ENCODE results near the gene RPS15A.

The RPS15A gene

DNA sequence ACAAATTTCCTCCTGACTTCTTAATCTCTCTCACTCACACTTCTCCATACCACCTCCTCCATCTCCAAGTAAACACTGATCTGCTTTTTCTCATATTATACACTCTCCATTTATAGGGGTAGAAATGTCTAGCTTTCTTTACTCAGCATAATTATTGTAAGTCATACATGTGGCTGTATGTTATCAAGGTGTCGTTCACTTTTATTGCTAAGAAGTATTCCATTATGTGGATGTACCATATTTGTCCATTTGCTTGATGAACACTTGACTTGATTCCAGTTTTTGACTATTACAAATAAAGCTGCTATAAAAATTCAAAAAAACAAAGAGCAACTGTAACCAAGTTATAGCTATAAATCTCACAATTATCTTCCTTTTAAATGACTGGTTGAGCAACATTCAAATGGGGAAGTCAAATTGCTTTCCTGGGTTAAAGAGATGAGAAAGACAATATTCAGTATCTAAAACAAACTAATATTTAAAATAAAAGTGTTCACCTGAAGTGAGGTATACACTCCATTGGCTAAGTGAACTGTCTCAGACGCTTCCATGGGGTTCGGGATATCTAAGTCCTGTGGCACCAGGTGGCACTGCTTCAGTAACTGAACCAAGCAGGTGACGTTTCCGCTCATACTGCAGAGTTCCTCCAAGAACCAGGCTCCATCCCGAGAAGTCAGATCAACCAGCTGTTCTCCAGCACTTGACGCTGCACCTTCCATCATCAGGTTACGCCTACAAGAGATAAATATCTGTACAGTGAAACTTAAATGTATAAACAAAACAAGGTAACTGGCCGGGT, 43.8 kb upstream of the RPS15A start:
- Histone ChIP-seq H3K4me1 (no peaks in the 10 kb centered on the region), H3K79me2 (no peaks in the 10 kb centered on the region), H3K27me3 (ENCODE audit: control insufficient read depth, insufficient read depth, low read length) (no peaks in the 10 kb centered on the region), H3K27ac (no peak overlapping the region), H3K36me3 (ENCODE audit: control insufficient read depth, insufficient read depth, low read length) (no peaks in the 10 kb centered on the region), H3K4me2 (ENCODE audit: low read length) (no peak overlapping the region), H3K4me3 (ENCODE audit: low read depth, low read length) (no peak overlapping the region), H2AFZ (no peak overlapping the region), H3K9me3 (ENCODE audit: control insufficient read depth, low read length) (no peaks in the 10 kb centered on the region), H3K9ac (no peak overlapping the region)
- no peak for TF ChIP-seq CTCF (IDR thresholded peaks at IDR 0.05)

DNA sequence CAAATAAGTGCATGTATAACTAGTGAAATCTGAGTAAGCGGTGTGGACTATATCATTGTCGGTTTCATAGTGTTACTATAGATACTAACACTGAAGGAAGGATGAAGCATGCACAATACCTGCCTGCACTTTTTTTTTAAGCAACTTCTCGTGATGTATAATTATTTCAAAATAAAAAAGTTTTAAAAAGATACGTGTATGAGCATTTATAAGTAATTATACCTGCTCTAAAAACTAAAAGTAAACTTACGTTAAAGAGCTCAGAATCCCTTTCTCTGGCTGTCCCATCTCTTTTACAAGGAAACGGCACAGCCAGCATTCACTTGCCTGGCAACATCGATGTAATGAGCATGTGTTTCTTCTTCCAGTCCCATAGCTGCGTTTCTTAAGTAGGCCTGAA, 42.5 kb upstream of the RPS15A start:
- no peak overlapping the region for H3K4me2 ChIP-seq (ENCODE audit: low read length)
- H3K36me3 ChIP-seq (ENCODE audit: control insufficient read depth, insufficient read depth, low read length): no peaks in the 10 kb centered on the region
- no peaks in the 10 kb centered on the region for H3K79me2 ChIP-seq
- no peak overlapping the region for H3K9ac ChIP-seq
- no peak overlapping the region for H3K27ac ChIP-seq
- no peaks in the 10 kb centered on the region for H3K27me3 ChIP-seq (ENCODE audit: control insufficient read depth, insufficient read depth, low read length)
- no peaks in the 10 kb centered on the region for H3K4me1 ChIP-seq
- H2AFZ ChIP-seq: no peak overlapping the region
- no peak overlapping the region for H3K4me3 ChIP-seq (ENCODE audit: low read depth, low read length)
- TF ChIP-seq CTCF (IDR thresholded peaks at IDR 0.05): no peak
- no peaks in the 10 kb centered on the region for H3K9me3 ChIP-seq (ENCODE audit: control insufficient read depth, low read length)

GRCh38 chr16:18832006-18832405, 41.9 kb upstream of the RPS15A start:
- Histone ChIP-seq H3K27ac (no peak overlapping the region), H3K79me2 (no peaks in the 10 kb centered on the region), H3K9me3 (ENCODE audit: control insufficient read depth, low read length) (no peaks in the 10 kb centered on the region), H3K27me3 (ENCODE audit: control insufficient read depth, insufficient read depth, low read length) (no peaks in the 10 kb centered on the region), H2AFZ (no peak overlapping the region), H3K9ac (no peak overlapping the region), H3K4me1 (no peaks in the 10 kb centered on the region), H3K4me2 (ENCODE audit: low read length) (no peak overlapping the region), H3K4me3 (ENCODE audit: low read depth, low read length) (no peak overlapping the region), H3K36me3 (ENCODE audit: control insufficient read depth, insufficient read depth, low read length) (no peaks in the 10 kb centered on the region)
- no peak for TF ChIP-seq CTCF (IDR thresholded peaks at IDR 0.05)

- H3K4me3 ChIP-seq (ENCODE audit: low read depth, low read length): no peak overlapping the region
- H3K27ac ChIP-seq: no peak overlapping the region
- no peaks in the 10 kb centered on the region for H3K79me2 ChIP-seq
- H3K4me1 ChIP-seq: no peaks in the 10 kb centered on the region
- no peak for TF ChIP-seq CTCF (IDR thresholded peaks at IDR 0.05)
- H2AFZ ChIP-seq: no peak overlapping the region
- no peaks in the 10 kb centered on the region for H3K36me3 ChIP-seq (ENCODE audit: control insufficient read depth, insufficient read depth, low read length)
- no peak overlapping the region for H3K9ac ChIP-seq
- H3K27me3 ChIP-seq (ENCODE audit: control insufficient read depth, insufficient read depth, low read length): no peaks in the 10 kb centered on the region
- H3K4me2 ChIP-seq (ENCODE audit: low read length): no peak overlapping the region
- no peaks in the 10 kb centered on the region for H3K9me3 ChIP-seq (ENCODE audit: control insufficient read depth, low read length)
Measured at GRCh38 chr16:18829251-18829650, 39.1 kb upstream of the RPS15A start.

GRCh38 chr16:18827890-18828289, 37.8 kb upstream of the RPS15A start:
- Histone ChIP-seq H3K9ac (no peak overlapping the region), H2AFZ (no peak overlapping the region), H3K4me3 (ENCODE audit: low read depth, low read length) (no peak overlapping the region), H3K79me2 (no peaks in the 10 kb centered on the region), H3K27ac (no peak overlapping the region), H3K9me3 (ENCODE audit: control insufficient read depth, low read length) (no peaks in the 10 kb centered on the region), H3K27me3 (ENCODE audit: control insufficient read depth, insufficient read depth, low read length) (no peaks in the 10 kb centered on the region), H3K4me2 (ENCODE audit: low read length) (no peak overlapping the region), H3K4me1 (no peaks in the 10 kb centered on the region), H3K36me3 (ENCODE audit: control insufficient read depth, insufficient read depth, low read length) (no peaks in the 10 kb centered on the region)
- no peak for TF ChIP-seq CTCF (IDR thresholded peaks at IDR 0.05)
